OCI-LY7 (cell line): Measurements from ENCODE around the gene PTDSS2. TPM values are rescaled to one million over a fixed set of nuclear protein-coding genes. Genes with fewer than 3 reads are reported as not detected.

Experiments
- BruUV-seq: library from RNA; stranded (reverse); fragments of 400-500 nt; replicated peaks from 2 replicates; lab custom pipeline; 2021; lab: Mats Ljungman, UMichigan
- CTCF ChIA-PET: fragments of 300-600 bp; sonication (Branson Sonifier 250); formaldehyde crosslinking; loops from one replicate; lab custom pipeline; 2022; ENCODE audit warnings: antibody characterized with exemption; ENCODE audit not compliant: unreplicated experiment; lab: Charles Lee
- POLR2A ChIA-PET: fragments of 300-600 bp; sonication (Branson Sonifier 250); formaldehyde crosslinking; loops from one replicate; lab custom pipeline; 2022; ENCODE audit warnings: antibody characterized with exemption; lab: Charles Lee
- DNase-seq: peaks from one replicate; pipeline ENCODE4 v3.0.0-alpha.2; 2015; ENCODE audit warnings: low spot score
- H2AFZ ChIP-seq: fragments of 200-600 bp; sonication (generic), shearing (Covaris generic); 2 replicates; pipeline ENCODE4 v1.6.1; 2014; ENCODE audit warnings: mild to moderate bottlenecking, antibody characterized with exemption, low read length, moderate library complexity
- H3K27ac ChIP-seq: fragments of 200-600 bp; sonication (generic); 2 replicates; pipeline ENCODE4 v1.5.1; 2014; ENCODE audit warnings: mixed run types, low read depth, mild to moderate bottlenecking, moderate library complexity, low read length, inconsistent platforms; ENCODE audit not compliant: poor library complexity, severe bottlenecking
- H3K36me3 ChIP-seq: fragments of 200-600 bp; sonication (generic); 2 replicates; pipeline ENCODE4 v1.6.1; 2014; ENCODE audit warnings: mild to moderate bottlenecking, antibody characterized with exemption, low read length, moderate library complexity, mixed read lengths; ENCODE audit not compliant: insufficient read depth
- H3K4me1 ChIP-seq: fragments of 200-600 bp; sonication (generic); 2 replicates; pipeline ENCODE4 v1.5.1; 2014; ENCODE audit warnings: mild to moderate bottlenecking, low read length; ENCODE audit not compliant: insufficient read depth, poor library complexity, severe bottlenecking
- H3K4me2 ChIP-seq: fragments of 200-600 bp; sonication (generic); 2 replicates; pipeline ENCODE4 v1.6.1; 2014; ENCODE audit warnings: mild to moderate bottlenecking, low read length
- H3K4me3 ChIP-seq: fragments of 200-600 bp; sonication (generic); 2 replicates; pipeline ENCODE4 v1.5.1; 2014; ENCODE audit warnings: mild to moderate bottlenecking, low read depth, low read length; ENCODE audit not compliant: poor library complexity, severe bottlenecking
- H3K79me2 ChIP-seq: fragments of 200-600 bp; sonication (generic); 2 replicates; pipeline ENCODE4 v1.6.1; 2016; ENCODE audit warnings: low read depth, mild to moderate bottlenecking, low read length, moderate library complexity, mixed read lengths; ENCODE audit not compliant: insufficient read depth
- H3K9me2 ChIP-seq: fragments of 200-600 bp; sonication (generic); 2 replicates; pipeline ENCODE4 v1.6.1; 2016; ENCODE audit warnings: mild to moderate bottlenecking, low read length, mixed read lengths; ENCODE audit not compliant: insufficient read depth
- H3K9me3 ChIP-seq: fragments of 200-600 bp; sonication (generic); 2 replicates; pipeline ENCODE4 v1.6.1; 2014; ENCODE audit warnings: mild to moderate bottlenecking, mixed run types, low read length, mixed read lengths
- H4K20me1 ChIP-seq: fragments of 200-600 bp; sonication (generic); 2 replicates; pipeline ENCODE4 v1.6.1; 2014; ENCODE audit warnings: mild to moderate bottlenecking, antibody characterized with exemption, low read length, moderate library complexity, mixed read lengths; ENCODE audit not compliant: insufficient read depth
- EZH2phosphoT487 ChIP-seq: fragments of 200-600 bp; sonication (generic); IDR thresholded peaks from 2 replicates; pipeline ENCODE4 v1.6.1; 2018; ENCODE audit warnings: low read depth, borderline replicate concordance, mild to moderate bottlenecking, mixed run types, antibody characterized with exemption, low read length, moderate library complexity, mixed read lengths
- intact Hi-C: fragments of 100-400 bp; cut with micrococcal nuclease; formaldehyde crosslinking; loops from one replicate; pipeline ENCODE4 v1.10.0; 2022; ENCODE audit not compliant: unreplicated experiment
- total RNA-seq, 2 experiments: library from RNA; depleted of rRNA in 1 of 2; stranded (reverse); fragments of >200 nt in 1 of 2; shearing (Covaris generic) in 1 of 2; gene quantifications; 2 replicates each; pipeline ENCODE4 v1.2.3, GENCODE V29; 2014 to 2022
- TF ChIP-seq, protein P1 (sequence below): fragments of 200-600 bp; sonication (generic); conservative IDR thresholded peaks from 2 replicates; pipeline ENCODE4 v1.5.1; 2014; ENCODE audit warnings: mild to moderate bottlenecking, antibody characterized with exemption, low read length, moderate library complexity, mixed read lengths

The PTDSS2 gene
- total RNA-seq, 2 experiments from 2014 or later: 27.8 to 32.7 TPM

- ChIA-PET POLR2A (no interaction called here), CTCF (no interaction called here)
- intact Hi-C loops: loop anchor here (1.0 to 5.0 kb wide), 3 partner anchors 55 to 244 kb away; partner anchors contain the start of genes BET1L, RIC8A and RNH1
- no TSS peak for BruUV-seq
- Histone ChIP-seq H2AFZ (no peak overlapping the region), H3K9me2 (no peaks in the 10 kb centered on the region), H3K4me3 (no peak overlapping the region), H3K4me2 (peak overlapping the region; percentile 86), H3K4me1 (peaks cover 36% of the 10 kb centered on the region), H3K79me2 (no peaks in the 10 kb centered on the region; the same call in 1 of the 2 replicates), H3K27ac (no peak overlapping the region), H3K36me3 (peaks cover 10% of the 10 kb centered on the region; the same call in 1 of the 2 replicates), H3K9me3 (no peaks in the 10 kb centered on the region), H4K20me1 (no peaks in the 10 kb centered on the region)
- no peak for DNase-seq
- TF ChIP-seq EZH2phosphoT487: no peak
- TF ChIP-seq, protein P1, sequence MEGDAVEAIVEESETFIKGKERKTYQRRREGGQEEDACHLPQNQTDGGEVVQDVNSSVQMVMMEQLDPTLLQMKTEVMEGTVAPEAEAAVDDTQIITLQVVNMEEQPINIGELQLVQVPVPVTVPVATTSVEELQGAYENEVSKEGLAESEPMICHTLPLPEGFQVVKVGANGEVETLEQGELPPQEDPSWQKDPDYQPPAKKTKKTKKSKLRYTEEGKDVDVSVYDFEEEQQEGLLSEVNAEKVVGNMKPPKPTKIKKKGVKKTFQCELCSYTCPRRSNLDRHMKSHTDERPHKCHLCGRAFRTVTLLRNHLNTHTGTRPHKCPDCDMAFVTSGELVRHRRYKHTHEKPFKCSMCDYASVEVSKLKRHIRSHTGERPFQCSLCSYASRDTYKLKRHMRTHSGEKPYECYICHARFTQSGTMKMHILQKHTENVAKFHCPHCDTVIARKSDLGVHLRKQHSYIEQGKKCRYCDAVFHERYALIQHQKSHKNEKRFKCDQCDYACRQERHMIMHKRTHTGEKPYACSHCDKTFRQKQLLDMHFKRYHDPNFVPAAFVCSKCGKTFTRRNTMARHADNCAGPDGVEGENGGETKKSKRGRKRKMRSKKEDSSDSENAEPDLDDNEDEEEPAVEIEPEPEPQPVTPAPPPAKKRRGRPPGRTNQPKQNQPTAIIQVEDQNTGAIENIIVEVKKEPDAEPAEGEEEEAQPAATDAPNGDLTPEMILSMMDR: no peak
These were observed 1.7 kb downstream of the PTDSS2 start for GRCh38 chr11:451738-452137.

- Histone ChIP-seq H3K79me2 (no peaks in the 10 kb centered on the region; the same call in 1 of the 2 replicates), H3K4me1 (peaks cover 32% of the 10 kb centered on the region), H3K4me3 (no peak overlapping the region), H3K27ac (no peak overlapping the region), H3K9me2 (no peaks in the 10 kb centered on the region), H2AFZ (no peak overlapping the region), H3K36me3 (peaks cover 10% of the 10 kb centered on the region; the same call in 1 of the 2 replicates), H3K9me3 (no peaks in the 10 kb centered on the region), H3K4me2 (no peak overlapping the region), H4K20me1 (no peaks in the 10 kb centered on the region)
- DNase-seq: peak; percentile 29
- POLR2A ChIA-PET: no interaction called here
- TF ChIP-seq, protein P1: no peak
- TF ChIP-seq EZH2phosphoT487: no peak
- BruUV-seq: no TSS peak
- CTCF ChIA-PET: no interaction called here
- intact Hi-C loops: loop anchor here (5.0 kb wide), 1 partner anchor 245 kb away; the partner anchor contains the start of genes BET1L and RIC8A
These were observed 2.2 kb downstream of the PTDSS2 start for GRCh38 chr11:452203-452744.

- no peak overlapping the region for H3K4me3 ChIP-seq
- POLR2A ChIA-PET: no interaction called here
- TF ChIP-seq, protein P1: no peak
- no peak for TF ChIP-seq EZH2phosphoT487
- H3K79me2 ChIP-seq: no peaks in the 10 kb centered on the region; the same call in 1 of the 2 replicates
- H3K36me3 ChIP-seq: peaks cover 10% of the 10 kb centered on the region; the same call in 1 of the 2 replicates
- H2AFZ ChIP-seq: no peak overlapping the region
- BruUV-seq: no TSS peak
- intact Hi-C loops: loop anchor here (5.0 kb wide), 1 partner anchor 246 kb away; the partner anchor contains the start of genes BET1L and RIC8A
- H3K4me2 ChIP-seq: no peak overlapping the region
- DNase-seq: no peak
- no peaks in the 10 kb centered on the region for H3K9me2 ChIP-seq
- CTCF ChIA-PET: no interaction called here
- H3K4me1 ChIP-seq: peaks cover 32% of the 10 kb centered on the region
- no peaks in the 10 kb centered on the region for H4K20me1 ChIP-seq
- H3K27ac ChIP-seq: no peak overlapping the region
- H3K9me3 ChIP-seq: no peaks in the 10 kb centered on the region
These were observed 2.9 kb downstream of the PTDSS2 start for GRCh38 chr11:452916-453527.
